DOHH2 (cell line): ENCODE measurements around the gene SUOX.
"Not testable (repeated sequence)": the region's sequence is repeated elsewhere in the genome, so short reads cannot be mapped to it uniquely, and the experiment has no call there.

Experiments used
- H3F3A ChIP-seq: fragments of 200-600 bp; sonication (generic), shearing (Covaris generic); 2 replicates; pipeline ENCODE4 v1.6.0; 2016; ENCODE audit warnings: antibody characterized with exemption, mild to moderate bottlenecking; ENCODE audit not compliant: control insufficient read depth, insufficient read depth
- H3K27ac ChIP-seq: fragments of 200-600 bp; sonication (generic); 2 replicates; pipeline ENCODE4 v1.5.1; 2014; ENCODE audit warnings: low read depth, mild to moderate bottlenecking, low read length, moderate library complexity
- H3K27me3 ChIP-seq: fragments of 200-600 bp; sonication (generic); 2 replicates; pipeline ENCODE4 v1.6.1; 2014; ENCODE audit warnings: mild to moderate bottlenecking, low read length, mixed read lengths; ENCODE audit not compliant: control insufficient read depth
- H3K36me3 ChIP-seq: fragments of 200-600 bp; sonication (generic); 2 replicates; pipeline ENCODE4 v1.6.1; 2014; ENCODE audit warnings: mild to moderate bottlenecking, low read length, moderate library complexity, mixed read lengths; ENCODE audit not compliant: control insufficient read depth
- H3K4me1 ChIP-seq: fragments of 200-600 bp; sonication (generic); 2 replicates; pipeline ENCODE4 v1.6.1; 2014; ENCODE audit warnings: mild to moderate bottlenecking, low read length, mixed read lengths; ENCODE audit not compliant: control insufficient read depth
- H3K4me2 ChIP-seq: fragments of 200-600 bp; sonication (generic); 2 replicates; pipeline ENCODE4 v1.6.0; 2014; ENCODE audit warnings: mild to moderate bottlenecking, low read length, moderate library complexity
- H3K4me3 ChIP-seq: fragments of 200-600 bp; sonication (generic); 2 replicates; pipeline ENCODE4 v1.5.1; 2014; ENCODE audit warnings: mild to moderate bottlenecking, low read length, mixed read lengths
- H3K79me2 ChIP-seq: fragments of 200-600 bp; sonication (generic); 2 replicates; pipeline ENCODE4 v1.6.1; 2014; ENCODE audit warnings: mild to moderate bottlenecking, low read length, mixed read lengths; ENCODE audit not compliant: control insufficient read depth
- H3K9me2 ChIP-seq: fragments of 200-600 bp; sonication (generic); replicated peaks from 2 replicates; pipeline ENCODE4 v1.6.1; 2014; ENCODE audit warnings: mild to moderate bottlenecking, low read length, mixed read lengths; ENCODE audit not compliant: control insufficient read depth
- H3K9me3 ChIP-seq: fragments of 200-600 bp; sonication (generic); 2 replicates; pipeline ENCODE4 v1.6.1; 2014; ENCODE audit warnings: antibody characterized with exemption, low read length, mixed read lengths; ENCODE audit not compliant: control insufficient read depth, insufficient read depth
- H4K20me1 ChIP-seq: fragments of 200-600 bp; sonication (generic); 2 replicates; pipeline ENCODE4 v1.6.0; 2014; ENCODE audit warnings: low read depth, mild to moderate bottlenecking, antibody characterized with exemption, low read length, moderate library complexity; ENCODE audit not compliant: control insufficient read depth, insufficient read depth
- EZH2phosphoT487 ChIP-seq: fragments of 200-600 bp; sonication (generic); IDR thresholded peaks from 2 replicates; pipeline ENCODE4 v1.6.1; 2017; ENCODE audit warnings: borderline replicate concordance, mild to moderate bottlenecking, antibody characterized with exemption, low read length, moderate library complexity, mixed read lengths
- TF ChIP-seq, protein P1 (sequence below): fragments of 200-600 bp; sonication (generic); IDR thresholded peaks from one replicate; pipeline ENCODE4 v1.5.1; 2014; ENCODE audit warnings: antibody characterized with exemption, mild to moderate bottlenecking, low read depth, low read length; ENCODE audit not compliant: poor library complexity, severe bottlenecking

Gene SUOX

DNA sequence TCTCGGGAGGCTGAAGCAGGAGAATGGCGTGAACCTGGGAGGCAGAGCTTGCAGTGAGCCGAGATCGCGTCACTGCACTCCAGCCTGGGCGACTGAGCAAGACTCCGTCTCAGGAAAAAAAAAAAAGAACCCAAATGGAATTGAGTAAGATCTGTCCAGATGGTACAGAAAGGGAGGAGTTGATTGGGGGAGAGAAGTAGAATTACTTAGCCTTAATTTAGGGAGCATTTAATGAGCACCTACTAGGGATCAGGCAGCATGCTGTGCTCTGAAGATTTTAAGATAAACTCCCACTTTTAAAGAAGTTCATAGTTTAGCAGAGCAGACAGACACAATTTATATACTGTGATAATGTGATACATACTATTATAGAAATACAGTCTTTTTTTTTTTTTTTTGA, 18.7 kb upstream of the SUOX start:
- H3K4me2 ChIP-seq = no peak overlapping the region
- no peaks in the 10 kb centered on the region for H3K27me3 ChIP-seq
- H3F3A ChIP-seq = peaks cover 12% of the 10 kb centered on the region
- no peaks in the 10 kb centered on the region for H3K9me3 ChIP-seq
- H3K36me3 ChIP-seq = peaks cover 16% of the 10 kb centered on the region
- no peak for TF ChIP-seq EZH2phosphoT487
- TF ChIP-seq, protein P1, sequence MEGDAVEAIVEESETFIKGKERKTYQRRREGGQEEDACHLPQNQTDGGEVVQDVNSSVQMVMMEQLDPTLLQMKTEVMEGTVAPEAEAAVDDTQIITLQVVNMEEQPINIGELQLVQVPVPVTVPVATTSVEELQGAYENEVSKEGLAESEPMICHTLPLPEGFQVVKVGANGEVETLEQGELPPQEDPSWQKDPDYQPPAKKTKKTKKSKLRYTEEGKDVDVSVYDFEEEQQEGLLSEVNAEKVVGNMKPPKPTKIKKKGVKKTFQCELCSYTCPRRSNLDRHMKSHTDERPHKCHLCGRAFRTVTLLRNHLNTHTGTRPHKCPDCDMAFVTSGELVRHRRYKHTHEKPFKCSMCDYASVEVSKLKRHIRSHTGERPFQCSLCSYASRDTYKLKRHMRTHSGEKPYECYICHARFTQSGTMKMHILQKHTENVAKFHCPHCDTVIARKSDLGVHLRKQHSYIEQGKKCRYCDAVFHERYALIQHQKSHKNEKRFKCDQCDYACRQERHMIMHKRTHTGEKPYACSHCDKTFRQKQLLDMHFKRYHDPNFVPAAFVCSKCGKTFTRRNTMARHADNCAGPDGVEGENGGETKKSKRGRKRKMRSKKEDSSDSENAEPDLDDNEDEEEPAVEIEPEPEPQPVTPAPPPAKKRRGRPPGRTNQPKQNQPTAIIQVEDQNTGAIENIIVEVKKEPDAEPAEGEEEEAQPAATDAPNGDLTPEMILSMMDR = no peak
- no peaks in the 10 kb centered on the region; the same call in 1 of the 2 replicates for H4K20me1 ChIP-seq
- no peaks in the 10 kb centered on the region for H3K9me2 ChIP-seq
- H3K4me1 ChIP-seq = peaks cover 30% of the 10 kb centered on the region
- H3K27ac ChIP-seq = no peak overlapping the region
- no peak overlapping the region for H3K4me3 ChIP-seq
- H3K79me2 ChIP-seq = peaks cover 37% of the 10 kb centered on the region

DNA sequence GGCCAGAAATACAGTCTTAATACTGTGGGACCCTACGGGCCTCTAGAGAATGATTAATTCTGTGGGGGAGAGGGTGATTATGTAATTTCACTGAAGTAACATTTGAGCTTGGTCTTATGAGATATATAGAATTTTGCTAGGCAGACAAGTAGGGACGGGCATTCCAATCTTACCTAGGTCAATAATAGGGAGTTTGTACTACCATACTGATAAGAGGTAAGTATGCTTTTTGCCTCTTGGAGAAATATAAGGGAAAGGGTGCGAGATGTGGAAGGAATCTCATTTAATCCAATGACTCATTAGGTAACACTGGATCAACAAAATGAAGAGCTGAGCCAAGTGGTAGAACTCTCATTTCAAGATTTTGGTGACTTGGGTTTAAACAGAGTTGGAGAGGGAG, 18.0 kb upstream of the SUOX start:
- H3K9me2 ChIP-seq = no peaks in the 10 kb centered on the region
- TF ChIP-seq, protein P1 = no peak
- TF ChIP-seq EZH2phosphoT487 = no peak
- peaks cover 21% of the 10 kb centered on the region for H3K36me3 ChIP-seq
- H4K20me1 ChIP-seq = no peaks in the 10 kb centered on the region; the same call in 1 of the 2 replicates
- H3F3A ChIP-seq = peaks cover 14% of the 10 kb centered on the region
- no peak overlapping the region for H3K27ac ChIP-seq
- H3K27me3 ChIP-seq = no peaks in the 10 kb centered on the region
- no peaks in the 10 kb centered on the region for H3K9me3 ChIP-seq
- no peak overlapping the region for H3K4me2 ChIP-seq
- peaks cover 42% of the 10 kb centered on the region for H3K79me2 ChIP-seq
- peaks cover 37% of the 10 kb centered on the region for H3K4me1 ChIP-seq
- no peak overlapping the region for H3K4me3 ChIP-seq

DNA sequence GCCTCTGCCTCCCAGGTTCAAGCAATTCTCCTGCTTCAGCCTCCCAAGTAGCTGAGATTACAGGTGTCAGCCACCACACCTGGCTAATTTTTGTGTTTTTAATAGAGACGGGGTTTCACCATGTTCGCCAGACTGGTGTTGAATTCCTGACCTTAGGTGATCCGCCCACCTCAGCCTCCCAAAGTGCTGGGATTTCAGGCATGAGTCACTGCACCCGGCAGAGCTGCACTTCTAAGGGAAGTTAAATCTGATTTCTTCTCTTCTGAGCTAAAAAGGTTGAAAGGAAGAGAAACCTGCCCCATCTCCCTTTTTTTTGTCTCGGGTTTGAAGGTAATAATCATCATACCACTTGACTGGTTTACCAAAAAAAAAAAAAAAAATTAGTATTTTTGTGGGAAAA, 15.2 kb upstream of the SUOX start:
- H3K9me2 ChIP-seq, H4K20me1 ChIP-seq, H3K27me3 ChIP-seq, H3K4me3 ChIP-seq, H3K9me3 ChIP-seq: not testable (repeated sequence)
- Histone ChIP-seq H3K36me3 (peaks cover 22% of the 10 kb centered on the region), H3F3A (peaks cover 17% of the 10 kb centered on the region), H3K79me2 (peaks cover 16% of the 10 kb centered on the region), H3K4me2 (peak overlapping the region; percentile 75), H3K27ac (peak overlapping the region; percentile 62), H3K4me1 (peaks cover 29% of the 10 kb centered on the region)

DNA sequence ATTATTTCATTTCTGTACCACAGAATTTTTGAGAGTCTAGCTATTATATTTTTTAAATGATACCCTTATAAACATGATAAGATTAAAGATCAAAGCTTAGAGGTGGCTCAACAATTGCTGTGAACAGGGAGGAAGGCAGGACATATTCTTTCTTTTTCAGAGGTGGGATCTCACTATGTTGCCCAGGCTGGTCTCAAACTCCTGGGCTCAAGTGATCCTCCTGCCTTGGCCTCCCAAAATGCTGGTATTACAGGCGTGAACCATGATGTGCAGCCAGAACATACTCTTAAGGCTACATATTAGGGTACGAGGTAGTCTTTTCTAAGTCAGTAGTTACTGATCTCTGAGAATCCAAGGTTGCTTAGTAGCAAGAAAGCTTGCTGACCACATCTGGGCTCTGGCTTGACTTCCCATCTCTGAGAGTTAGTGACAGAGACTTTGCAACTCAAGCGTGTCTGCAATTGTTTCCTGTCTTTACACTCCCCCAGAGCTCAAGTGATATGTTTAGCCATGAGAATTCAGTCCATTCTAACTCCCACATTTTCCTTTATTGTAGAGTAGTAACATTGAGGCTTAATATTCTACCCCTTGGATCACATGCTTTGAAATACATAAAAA, 14.6 kb upstream of the SUOX start:
- Histone ChIP-seq H3F3A (peaks cover 17% of the 10 kb centered on the region), H3K4me3 (peak overlapping the region; percentile 36), H4K20me1 (no peaks in the 10 kb centered on the region), H3K36me3 (peaks cover 22% of the 10 kb centered on the region), H3K9me2 (no peaks in the 10 kb centered on the region), H3K9me3 (no peaks in the 10 kb centered on the region), H3K27me3 (no peaks in the 10 kb centered on the region), H3K79me2 (peaks cover 11% of the 10 kb centered on the region), H3K4me2 (peak overlapping the region; percentile 75), H3K27ac (peak overlapping the region; percentile 62), H3K4me1 (peaks cover 29% of the 10 kb centered on the region)
- TF ChIP-seq, protein P1 = no peak
- TF ChIP-seq EZH2phosphoT487 = no peak
